ENCODE data around the gene WDR87.

The WDR87 gene

GRCh38 chr19:37905946-37906868 lies at the start of gene WDR87:
WDR87 (minus strand) TSS chr19:37906594; CDS start chr19:37898239, 8,355 bp downstream.
- FAIRE-seq: no peak

- no peak for FAIRE-seq
Measured at GRCh38 chr19:37955986-37956385, 49.6 kb upstream of the WDR87 start.

- FAIRE-seq: no peak
Measured at GRCh38 chr19:37954421-37954874, 48.1 kb upstream of the WDR87 start.

- FAIRE-seq: no peak
Measured at GRCh38 chr19:37953918-37954303, 47.5 kb upstream of the WDR87 start.

- no peak for FAIRE-seq
Measured at GRCh38 chr19:37953171-37953917, 47.0 kb upstream of the WDR87 start.

GRCh38 chr19:37951816-37952210 lies 45.4 kb upstream of the WDR87 start:
- FAIRE-seq: no peak

- FAIRE-seq: no peak
Measured at GRCh38 chr19:37950471-37951175, 44.2 kb upstream of the WDR87 start.

GRCh38 chr19:37948362-37948761 lies 42.0 kb upstream of the WDR87 start:
- no peak for FAIRE-seq

GRCh38 chr19:37947778-37948177 lies 41.4 kb upstream of the WDR87 start:
- FAIRE-seq: no peak

GRCh38 chr19:37946132-37946531 lies 39.7 kb upstream of the WDR87 start:
- FAIRE-seq: no peak

- FAIRE-seq: no peak
Measured at GRCh38 chr19:37943480-37943879, 37.1 kb upstream of the WDR87 start.

GRCh38 chr19:37942516-37942902 lies 36.1 kb upstream of the WDR87 start:
- no peak for FAIRE-seq

- no peak for FAIRE-seq
Measured at GRCh38 chr19:37941782-37942515, 35.6 kb upstream of the WDR87 start.

GRCh38 chr19:37938353-37938752 lies 32.0 kb upstream of the WDR87 start:
- no peak for FAIRE-seq

- no peak for FAIRE-seq
Measured at GRCh38 chr19:37936886-37937285, 30.5 kb upstream of the WDR87 start.

- no peak for FAIRE-seq
Measured at GRCh38 chr19:37936166-37936565, 29.8 kb upstream of the WDR87 start.

GRCh38 chr19:37935341-37935740 lies 28.9 kb upstream of the WDR87 start:
- FAIRE-seq: no peak

GRCh38 chr19:37933937-37934358 lies 27.6 kb upstream of the WDR87 start:
- no peak for FAIRE-seq

GRCh38 chr19:37932985-37933936 lies 26.9 kb upstream of the WDR87 start:
- FAIRE-seq: no peak

- no peak for FAIRE-seq
Measured at GRCh38 chr19:37931881-37932655, 25.7 kb upstream of the WDR87 start.

GRCh38 chr19:37930416-37930815 lies 24.0 kb upstream of the WDR87 start:
- no peak for FAIRE-seq
